Nephron (organoid): ENCODE measurements around the gene RTN4RL1.
A peak's percentile ranks its signal among the peaks of the same experiment; 100 is the strongest.

Experiments used
- H3K27ac Mint-ChIP-seq, 3 experiments: 2 replicates each; pipeline ENCODE4 v1.8.0; 2020; ENCODE audit warnings: mixed read lengths in 3 of 3, mild to moderate bottlenecking in 2 of 3, moderate library complexity in 1 of 3
- H3K27me3 Mint-ChIP-seq: 2 replicates; pipeline ENCODE4 v1.8.0; 2021; ENCODE audit warnings: low read depth, mild to moderate bottlenecking, moderate library complexity, mixed read lengths
- H3K36me3 Mint-ChIP-seq: 2 replicates; pipeline ENCODE4 v1.8.0; 2020; ENCODE audit warnings: low read depth, mixed read lengths
- H3K4me1 Mint-ChIP-seq: 2 replicates; pipeline ENCODE4 v1.8.0; 2020; ENCODE audit warnings: mixed read lengths
- H3K4me3 Mint-ChIP-seq, 3 experiments: 2 replicates each; pipeline ENCODE4 v1.8.0; 2020; ENCODE audit warnings: mild to moderate bottlenecking in 3 of 3, mixed read lengths in 3 of 3, moderate library complexity in 2 of 3
- H3K9me3 Mint-ChIP-seq: 2 replicates; pipeline ENCODE4 v1.8.0; 2020; ENCODE audit warnings: mixed read lengths
- CTCF ChIP-seq, 3 experiments: fragments of 200-600 bp; sonication (generic); IDR thresholded peaks; one replicate each; pipeline ENCODE4 v1.5.0; 2021; ENCODE audit warnings: antibody characterized with exemption in 3 of 3; ENCODE audit not compliant: unreplicated experiment in 3 of 3

Gene RTN4RL1

GRCh38 chr17:2061441-2061958, 36.4 kb upstream of the RTN4RL1 start:
- Mint-ChIP-seq H3K4me3 (peak overlapping the region; percentile 41 to 66 (median 54)), H3K4me1 (peaks cover 64% of the 10 kb centered on the region), H3K36me3 (peaks cover 67% of the 10 kb centered on the region), H3K27ac (peak overlapping the region; percentile 83 to 95 (median 93)), H3K27me3 (peaks cover 45% of the 10 kb centered on the region), H3K9me3 (no peaks in the 10 kb centered on the region)
- TF ChIP-seq CTCF (IDR thresholded peaks at IDR 0.05; ENCODE audit: unreplicated experiment in 3 of 3) = no peak

- H3K27me3 Mint-ChIP-seq = peaks cover 45% of the 10 kb centered on the region
- H3K36me3 Mint-ChIP-seq = peaks cover 61% of the 10 kb centered on the region
- TF ChIP-seq CTCF (IDR thresholded peaks at IDR 0.05; ENCODE audit: unreplicated experiment in 3 of 3) = no peak
- H3K4me3 Mint-ChIP-seq = peak overlapping the region; percentile 75 to 86 (median 81)
- peaks cover 58% of the 10 kb centered on the region for H3K4me1 Mint-ChIP-seq
- H3K27ac Mint-ChIP-seq = peak overlapping the region; percentile 83 to 95 (median 93)
- no peaks in the 10 kb centered on the region for H3K9me3 Mint-ChIP-seq
These were observed 35.7 kb upstream of the RTN4RL1 start for GRCh38 chr17:2060681-2061440.

GRCh38 chr17:2060385-2060658, 35.2 kb upstream of the RTN4RL1 start:
- peaks cover 56% of the 10 kb centered on the region for H3K36me3 Mint-ChIP-seq
- H3K27ac Mint-ChIP-seq = peak overlapping the region; percentile 83 to 95 (median 93)
- TF ChIP-seq CTCF (IDR thresholded peaks at IDR 0.05; ENCODE audit: unreplicated experiment in 3 of 3) = no peak

GRCh38 chr17:2059547-2060384, 34.6 kb upstream of the RTN4RL1 start:
- Mint-ChIP-seq H3K4me1 (peaks cover 50% of the 10 kb centered on the region), H3K4me3 (peak overlapping the region; percentile 81 to 86 (median 82)), H3K9me3 (no peaks in the 10 kb centered on the region), H3K27ac (peak overlapping the region; percentile 83 to 95 (median 93)), H3K36me3 (peaks cover 52% of the 10 kb centered on the region), H3K27me3 (peaks cover 47% of the 10 kb centered on the region)
- no peak for TF ChIP-seq CTCF (IDR thresholded peaks at IDR 0.05; ENCODE audit: unreplicated experiment in 3 of 3)

More at GRCh38 chr17:2060385-2060658, 35.2 kb upstream of the RTN4RL1 start:
- Mint-ChIP-seq H3K27me3 (peaks cover 45% of the 10 kb centered on the region), H3K4me1 (peaks cover 54% of the 10 kb centered on the region), H3K4me3 (peak overlapping the region; percentile 75 to 86 (median 81)), H3K9me3 (no peaks in the 10 kb centered on the region)

- no peaks in the 10 kb centered on the region for H3K9me3 Mint-ChIP-seq
These were observed 33.7 kb upstream of the RTN4RL1 start for GRCh38 chr17:2058586-2059546.

More at GRCh38 chr17:2058586-2059546, 33.7 kb upstream of the RTN4RL1 start:
- Mint-ChIP-seq H3K4me3 (peak overlapping the region; percentile 81 to 86 (median 82)), H3K27ac (peak overlapping the region; percentile 83 to 95 (median 93)), H3K36me3 (peaks cover 43% of the 10 kb centered on the region), H3K27me3 (peaks cover 56% of the 10 kb centered on the region), H3K4me1 (peaks cover 41% of the 10 kb centered on the region)
- peak; percentile 58 to 63 (median 62) for TF ChIP-seq CTCF (IDR thresholded peaks at IDR 0.05; ENCODE audit: unreplicated experiment in 3 of 3)
